Esophagus muscularis mucosa (tissue), 4 donors: Measurements from ENCODE around the gene LTB4R2. TPM values are rescaled to one million over a fixed set of nuclear protein-coding genes. Genes with fewer than 3 reads are reported as not detected.

Source experiments
- DNase-seq: peaks from one replicate; pipeline ENCODE4 v3.0.0-alpha.2; 2017; ENCODE audit errors: extremely low spot score
- H3K27ac ChIP-seq, 4 donors: fragments of 200-600 bp; sonication (generic); replicated peaks in 1 of 4; 1 replicate in 3 of 4; 2 replicates in 1 of 4; pipeline ENCODE4 v1.5.1; 2016 to 2019; ENCODE audit warnings: mild to moderate bottlenecking in 1 of 4
- H3K27me3 ChIP-seq, 4 donors: fragments of 200-600 bp; sonication (generic); one replicate each; pipeline versions ENCODE4 v1.5.1 to v1.6.0; 2016 to 2019
- H3K36me3 ChIP-seq, 4 donors: fragments of 200-600 bp; sonication (generic); one replicate each; pipeline ENCODE4 v1.5.1; 2016 to 2019
- H3K4me1 ChIP-seq, 4 donors: fragments of 200-600 bp; sonication (generic); one replicate each; pipeline ENCODE4 v1.5.1; 2016 to 2019
- H3K4me3 ChIP-seq, 4 donors: fragments of 200-600 bp; sonication (generic); 1 replicate in 2 of 4; 2 replicates in 2 of 4; pipeline ENCODE4 v1.5.1; 2016 to 2019; ENCODE audit warnings: mild to moderate bottlenecking in 4 of 4, moderate library complexity in 1 of 4
- H3K9me3 ChIP-seq, 4 donors: fragments of 200-600 bp; sonication (generic); 1 replicate in 3 of 4; 2 replicates in 1 of 4; pipeline ENCODE4 v1.5.1; 2016 to 2019
- EP300 ChIP-seq: sonication (generic); formaldehyde crosslinking; IDR thresholded peaks from one replicate; pipeline ENCODE4 v1.6.1; 2017; ENCODE audit warnings: antibody characterized with exemption
- POLR2A ChIP-seq: fragments of 450-650 bp; IDR thresholded peaks from one replicate; pipeline ENCODE4 v1.6.1; 2017; ENCODE audit warnings: antibody characterized with exemption, moderate library complexity, mild to moderate bottlenecking, low read depth
- POLR2AphosphoS5 ChIP-seq, 2 donors: sonication (generic); formaldehyde crosslinking; IDR thresholded peaks; one replicate each; pipeline ENCODE4 v1.6.1; 2017; ENCODE audit warnings: antibody characterized with exemption in 2 of 2
- WGBS: methylation state at CpG from one replicate; pipeline ENCODE4 v1.1.5; 2018; 5-methylcytosine and 5-hydroxymethylcytosine counted together
- intact Hi-C: fragments of 100-400 bp; cut with DNase I; formaldehyde crosslinking; loops from one replicate; pipeline ENCODE4 v1.15.1; 2023
- total RNA-seq, 4 donors: library from RNA; depleted of rRNA; stranded (reverse); fragments of >200 nt; gene quantifications; one replicate each; pipeline versions ENCODE4 v1.1.0 to v1.2.1, GENCODE V29; 2016
- TF ChIP-seq, protein P1 (sequence below), 3 experiments: fragments of 200-600 bp in 2 of 3; fragments of 450-650 bp in 1 of 3; sonication (generic) in 2 of 3; IDR thresholded peaks; one replicate each; pipeline ENCODE4 v1.5.1; 2017 to 2019; ENCODE audit warnings: antibody characterized with exemption in 3 of 3, mild to moderate bottlenecking in 2 of 3, moderate library complexity in 1 of 3

LTB4R2 gene
- total RNA-seq, 4 donors from 2014 or later = 1.7 to 3.7 (median 2.4) TPM

DNA sequence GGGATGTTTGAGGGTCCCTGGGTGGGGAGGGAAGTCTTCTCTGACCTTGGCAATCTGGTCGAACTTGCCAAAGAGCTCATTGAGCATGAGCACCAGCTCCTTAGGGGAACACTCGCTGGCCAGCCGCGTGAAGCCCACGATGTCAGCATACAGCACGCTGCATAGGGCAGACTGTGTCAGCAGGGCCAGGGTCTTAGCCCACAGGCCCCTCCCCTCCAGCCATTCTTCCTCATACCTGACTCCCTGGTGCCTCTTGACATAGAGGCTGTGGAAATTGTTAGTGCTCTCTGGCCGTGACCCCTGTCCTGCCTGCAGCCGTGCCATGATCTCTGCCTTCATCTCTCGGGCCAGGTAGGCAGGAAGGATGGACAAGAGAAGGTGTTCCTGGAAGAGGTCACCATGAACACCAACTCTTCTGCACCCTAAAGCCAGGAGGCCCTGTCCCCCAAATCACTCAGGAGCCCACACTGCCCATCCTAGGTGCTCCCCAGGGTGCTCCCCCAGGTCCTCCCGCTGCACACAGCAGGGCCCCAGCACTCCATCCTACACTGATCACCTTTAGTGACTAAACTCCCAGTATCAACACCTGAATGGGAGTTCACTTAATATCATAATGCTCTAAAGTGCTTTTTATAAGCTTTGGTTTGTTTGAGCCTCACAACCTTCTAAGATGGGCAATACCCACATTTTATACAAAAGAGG, 21.2 kb downstream of the LTB4R2 start:
- H3K4me3 ChIP-seq = no peak overlapping the region
- H3K36me3 ChIP-seq = peaks cover 0 to 37% (median 0%) of the 10 kb centered on the region in 4 donors
- H3K27me3 ChIP-seq = peaks cover 0 to 45% (median 21%) of the 10 kb centered on the region in 4 donors
- 100% methylated on average over 4 of the region's 10 CpGs for WGBS
- TF ChIP-seq EP300 (no peak), POLR2A (no peak), POLR2AphosphoS5 (IDR thresholded peaks at IDR 0.05) (no peak)
- TF ChIP-seq, protein P1, sequence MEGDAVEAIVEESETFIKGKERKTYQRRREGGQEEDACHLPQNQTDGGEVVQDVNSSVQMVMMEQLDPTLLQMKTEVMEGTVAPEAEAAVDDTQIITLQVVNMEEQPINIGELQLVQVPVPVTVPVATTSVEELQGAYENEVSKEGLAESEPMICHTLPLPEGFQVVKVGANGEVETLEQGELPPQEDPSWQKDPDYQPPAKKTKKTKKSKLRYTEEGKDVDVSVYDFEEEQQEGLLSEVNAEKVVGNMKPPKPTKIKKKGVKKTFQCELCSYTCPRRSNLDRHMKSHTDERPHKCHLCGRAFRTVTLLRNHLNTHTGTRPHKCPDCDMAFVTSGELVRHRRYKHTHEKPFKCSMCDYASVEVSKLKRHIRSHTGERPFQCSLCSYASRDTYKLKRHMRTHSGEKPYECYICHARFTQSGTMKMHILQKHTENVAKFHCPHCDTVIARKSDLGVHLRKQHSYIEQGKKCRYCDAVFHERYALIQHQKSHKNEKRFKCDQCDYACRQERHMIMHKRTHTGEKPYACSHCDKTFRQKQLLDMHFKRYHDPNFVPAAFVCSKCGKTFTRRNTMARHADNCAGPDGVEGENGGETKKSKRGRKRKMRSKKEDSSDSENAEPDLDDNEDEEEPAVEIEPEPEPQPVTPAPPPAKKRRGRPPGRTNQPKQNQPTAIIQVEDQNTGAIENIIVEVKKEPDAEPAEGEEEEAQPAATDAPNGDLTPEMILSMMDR (IDR thresholded peaks at IDR 0.05) = no peak
- H3K4me1 ChIP-seq = peaks cover 32 to 54% (median 41%) of the 10 kb centered on the region in 4 donors
- no peak for DNase-seq
- intact Hi-C loops = no loop called here
- no peak overlapping the region for H3K27ac ChIP-seq
- H3K9me3 ChIP-seq = no peaks in the 10 kb centered on the region

DNA sequence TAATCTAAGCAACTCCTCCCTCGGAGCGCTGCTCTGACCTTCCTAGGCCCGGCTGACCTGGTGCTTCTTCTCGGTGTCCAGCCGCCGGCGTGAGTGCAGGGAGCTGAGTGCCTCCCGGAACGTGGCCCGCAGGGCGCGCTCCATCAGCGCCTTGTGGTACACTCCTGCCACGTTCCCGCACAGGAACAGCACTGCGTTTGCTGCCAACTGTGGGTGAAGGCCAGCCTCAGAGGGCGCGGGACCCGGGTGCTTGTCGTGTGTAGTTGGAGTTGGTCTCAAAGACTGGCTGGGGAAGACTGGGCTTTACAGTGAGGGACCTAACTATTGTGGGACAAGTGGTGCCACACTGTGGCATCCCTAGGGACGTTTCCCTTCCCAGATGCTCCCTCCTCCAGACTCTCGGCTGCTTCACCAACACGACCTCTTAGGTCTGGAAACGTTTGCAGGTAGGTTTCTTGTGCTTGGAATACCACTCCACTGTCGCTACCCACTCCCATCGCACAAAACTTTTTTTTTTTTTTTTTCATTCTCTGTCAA, 21.9 kb downstream of the LTB4R2 start:
- peaks cover 0 to 36% (median 0%) of the 10 kb centered on the region in 4 donors for H3K36me3 ChIP-seq
- no peaks in the 10 kb centered on the region for H3K9me3 ChIP-seq
- 49% methylated on average over 8 of the region's 26 CpGs for WGBS
- no peak overlapping the region for H3K27ac ChIP-seq
- peaks cover 32 to 54% (median 41%) of the 10 kb centered on the region in 4 donors for H3K4me1 ChIP-seq
- intact Hi-C loops = loop anchor here (2.0 kb wide), 1 partner anchor 105 kb away; no protein-coding TSS in a partner anchor
- peaks cover 0 to 50% (median 21%) of the 10 kb centered on the region in 4 donors for H3K27me3 ChIP-seq
- H3K4me3 ChIP-seq = peak overlapping the region in 1 of 4 donors; percentile 40
- no peak for DNase-seq
- TF ChIP-seq POLR2A (no peak), EP300 (no peak), POLR2AphosphoS5 (IDR thresholded peaks at IDR 0.05) (no peak)
- TF ChIP-seq, protein P1 (IDR thresholded peaks at IDR 0.05) = no peak

DNA sequence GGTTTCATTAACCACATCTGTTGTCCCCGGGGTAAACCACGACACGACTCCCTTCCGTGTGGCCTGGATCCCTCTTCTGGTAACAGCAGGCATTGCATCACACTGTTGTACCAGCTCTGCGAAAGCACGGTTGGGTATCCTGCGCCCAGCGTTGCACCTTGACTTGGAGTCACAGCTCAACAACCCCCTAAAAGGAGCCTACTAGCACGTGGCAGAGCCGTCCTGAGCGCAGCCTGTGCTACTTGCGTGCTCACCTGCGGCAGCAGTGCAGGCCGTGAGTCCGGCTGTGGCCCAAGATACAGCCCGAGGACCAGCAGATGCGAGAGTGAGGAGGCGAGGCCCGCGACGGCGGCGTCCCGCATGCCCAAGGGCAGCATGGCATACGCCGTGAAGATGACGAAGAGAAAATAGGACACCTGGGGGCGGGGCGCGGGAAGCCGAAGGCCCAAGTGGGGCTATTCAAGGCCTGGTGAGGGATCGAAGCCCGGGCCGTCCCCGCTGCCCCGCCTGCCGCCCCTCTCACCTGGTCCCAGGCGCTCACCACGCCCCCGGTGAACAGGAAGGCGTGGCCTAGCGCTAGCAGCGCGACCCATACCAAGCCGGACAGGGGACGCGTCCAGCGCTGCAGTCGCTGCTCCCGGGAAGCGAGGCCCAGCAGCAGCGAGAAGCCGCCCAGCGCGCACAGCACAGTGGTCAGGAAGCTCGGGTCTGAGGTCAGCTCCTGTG, 22.5 kb downstream of the LTB4R2 start:
- Histone ChIP-seq H3K27me3 (peaks cover 0 to 50% (median 21%) of the 10 kb centered on the region in 4 donors), H3K4me1 (peaks cover 32 to 54% (median 39%) of the 10 kb centered on the region in 4 donors), H3K36me3 (peaks cover 0 to 36% (median 0%) of the 10 kb centered on the region in 4 donors), H3K4me3 (peak overlapping the region; percentile 21 to 56 (median 44)), H3K9me3 (no peaks in the 10 kb centered on the region), H3K27ac (no peak overlapping the region)
- WGBS = 15% methylated on average over 26 of the region's 56 CpGs
- DNase-seq = no peak
- intact Hi-C loops = loop anchor here (2.0 kb wide), 1 partner anchor 104 kb away; no protein-coding TSS in a partner anchor
- TF ChIP-seq POLR2AphosphoS5 (IDR thresholded peaks at IDR 0.05) (peak in 1 of 2 donors; percentile 21), EP300 (no peak), POLR2A (no peak)
- TF ChIP-seq, protein P1 (IDR thresholded peaks at IDR 0.05) = peak; percentile 63 to 77 (median 73)

DNA sequence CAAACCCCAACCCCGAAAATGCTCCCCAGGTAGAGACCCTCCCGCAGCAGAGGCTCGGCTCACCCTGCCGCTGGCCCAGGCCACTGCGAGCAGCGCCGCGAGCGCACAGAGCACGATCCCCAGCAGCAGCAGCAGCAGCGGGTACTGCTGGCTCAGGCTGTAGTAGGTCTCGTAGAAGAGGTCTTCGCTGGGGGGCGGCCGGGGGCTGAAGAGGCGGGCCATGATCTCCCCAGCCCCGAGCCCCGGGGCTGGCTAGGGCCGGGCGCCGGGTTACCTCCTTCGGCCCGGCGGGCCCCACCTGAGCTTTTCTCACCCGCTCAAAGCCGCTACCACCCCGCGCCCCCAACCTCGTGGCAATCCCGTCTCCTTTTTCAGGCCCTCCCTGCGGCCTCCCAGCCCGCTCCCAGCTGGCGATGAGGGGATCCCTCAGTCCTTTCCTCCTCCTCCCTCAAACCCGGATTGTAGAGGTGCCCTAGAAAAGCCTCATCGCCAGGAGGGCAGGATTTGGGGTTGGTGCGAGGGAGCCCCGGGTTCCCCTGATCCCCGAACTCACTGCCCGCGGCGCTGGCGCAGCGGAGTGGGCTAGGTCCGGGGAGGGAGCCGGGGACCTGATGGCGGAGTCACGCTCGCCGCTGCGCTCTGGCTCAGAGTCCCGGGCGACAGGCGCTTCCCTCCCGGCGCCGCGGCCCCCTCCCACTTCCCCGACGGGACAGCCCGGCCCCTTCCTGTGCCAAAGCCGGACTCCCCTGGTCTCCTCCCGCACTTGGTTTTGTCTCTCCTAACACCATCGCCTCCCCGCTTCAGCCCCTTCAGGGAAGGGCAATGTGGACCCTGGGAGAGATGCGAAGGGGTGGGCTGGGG, 24.7 kb downstream of the LTB4R2 start, which contains the start of gene ADCY4:
Gene ADCY4 (minus strand): TSS at position 641 of the 861 bp plus-strand sequence. CDS start 419 bp downstream, at position 222.
- peaks cover 0 to 26% (median 0%) of the 10 kb centered on the region in 4 donors for H3K36me3 ChIP-seq
- 4% methylated on average over 41 of the region's 65 CpGs for WGBS
- intact Hi-C loops = no loop called here
- H3K27ac ChIP-seq = peak within 1 kb of the TSS; percentile 65 to 81 (median 74)
- H3K27me3 ChIP-seq = peaks cover 0 to 66% (median 26%) of the 10 kb centered on the region in 4 donors
- H3K9me3 ChIP-seq = no peaks in the 10 kb centered on the region
- peaks cover 46 to 60% (median 56%) of the 10 kb centered on the region in 4 donors for H3K4me1 ChIP-seq
- TF ChIP-seq POLR2AphosphoS5 (IDR thresholded peaks at IDR 0.05) (peak; percentile 18 to 64), POLR2A (no peak)
- H3K4me3 ChIP-seq = peak within 1 kb of the TSS; percentile 50 to 61 (median 54)
- no peak for DNase-seq
